ENCODE measurements around the gene NSRP1. TPM values are rescaled to one million over a fixed set of nuclear protein-coding genes. Genes with fewer than 3 reads are reported as not detected.
"Not testable (repeated sequence)": the region's sequence is repeated elsewhere in the genome, so short reads cannot be mapped to it uniquely, and the experiment has no call there.

The NSRP1 gene
- polyA plus RNA-seq, 3 donors = 7.2 to 19.9 (median 11.7) TPM

- Histone ChIP-seq H3K4me2 (replicated peaks; ENCODE audit: extremely low read depth, low read length, poor library complexity, severe bottlenecking) (no peak overlapping the region), H3K27ac (ENCODE audit: low read depth in 1 of 2, low read length in 2 of 2) (no peak overlapping the region), H3K4me1 (ENCODE audit: control insufficient read depth in 1 of 2, insufficient read depth in 2 of 2, low read length in 2 of 2) (no peaks in the 10 kb centered on the region), H3K9me3 (replicated peaks in 1 of 2; ENCODE audit: control insufficient read depth in 1 of 2, insufficient read depth in 1 of 2, low read length in 2 of 2) (no peaks in the 10 kb centered on the region), H3K79me2 (ENCODE audit: insufficient read depth, low read length) (no peaks in the 10 kb centered on the region), H3K36me3 (replicated peaks in 1 of 2; ENCODE audit: control insufficient read depth in 1 of 2, insufficient read depth in 2 of 2, low read length in 2 of 2) (no peaks in the 10 kb centered on the region), H3K4me3 (replicated peaks in 1 of 3; ENCODE audit: low read depth in 2 of 3, low read length in 3 of 3) (no peak overlapping the region), H4K20me1 (ENCODE audit: insufficient read depth, low read length) (no peaks in the 10 kb centered on the region), H3K9ac (ENCODE audit: insufficient read depth, low read length, poor library complexity, severe bottlenecking) (no peak overlapping the region), H3K27me3 (ENCODE audit: control insufficient read depth in 2 of 2, insufficient read depth in 2 of 2, low read length in 2 of 2) (no peaks in the 10 kb centered on the region), H2AFZ (ENCODE audit: insufficient read depth, low read depth, low read length, poor library complexity, severe bottlenecking) (no peak overlapping the region)
- Mint-ChIP-seq H3K27me3 (ENCODE audit: low read depth in 3 of 3) (peaks cover 7 to 10% (median 10%) of the 10 kb centered on the region in 3 donors), H3K4me1 (no peaks in the 10 kb centered on the region), H3K4me3 (no peak overlapping the region), H3K9me3 (no peaks in the 10 kb centered on the region), H3K36me3 (no peaks in the 10 kb centered on the region), H3K27ac (no peak overlapping the region)
- TF ChIP-seq, protein P1, sequence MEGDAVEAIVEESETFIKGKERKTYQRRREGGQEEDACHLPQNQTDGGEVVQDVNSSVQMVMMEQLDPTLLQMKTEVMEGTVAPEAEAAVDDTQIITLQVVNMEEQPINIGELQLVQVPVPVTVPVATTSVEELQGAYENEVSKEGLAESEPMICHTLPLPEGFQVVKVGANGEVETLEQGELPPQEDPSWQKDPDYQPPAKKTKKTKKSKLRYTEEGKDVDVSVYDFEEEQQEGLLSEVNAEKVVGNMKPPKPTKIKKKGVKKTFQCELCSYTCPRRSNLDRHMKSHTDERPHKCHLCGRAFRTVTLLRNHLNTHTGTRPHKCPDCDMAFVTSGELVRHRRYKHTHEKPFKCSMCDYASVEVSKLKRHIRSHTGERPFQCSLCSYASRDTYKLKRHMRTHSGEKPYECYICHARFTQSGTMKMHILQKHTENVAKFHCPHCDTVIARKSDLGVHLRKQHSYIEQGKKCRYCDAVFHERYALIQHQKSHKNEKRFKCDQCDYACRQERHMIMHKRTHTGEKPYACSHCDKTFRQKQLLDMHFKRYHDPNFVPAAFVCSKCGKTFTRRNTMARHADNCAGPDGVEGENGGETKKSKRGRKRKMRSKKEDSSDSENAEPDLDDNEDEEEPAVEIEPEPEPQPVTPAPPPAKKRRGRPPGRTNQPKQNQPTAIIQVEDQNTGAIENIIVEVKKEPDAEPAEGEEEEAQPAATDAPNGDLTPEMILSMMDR (IDR thresholded peaks at IDR 0.05) = no peak
- 98% methylated on average over 5 of the region's 10 CpGs for WGBS (ENCODE audit: insufficient coverage)
- no peak for DNase-seq
- intact Hi-C loops (cut with micrococcal nuclease) = no loop called here
These were observed 83.5 kb downstream of the NSRP1 start for GRCh38 chr17:30200106-30200505.

DNA sequence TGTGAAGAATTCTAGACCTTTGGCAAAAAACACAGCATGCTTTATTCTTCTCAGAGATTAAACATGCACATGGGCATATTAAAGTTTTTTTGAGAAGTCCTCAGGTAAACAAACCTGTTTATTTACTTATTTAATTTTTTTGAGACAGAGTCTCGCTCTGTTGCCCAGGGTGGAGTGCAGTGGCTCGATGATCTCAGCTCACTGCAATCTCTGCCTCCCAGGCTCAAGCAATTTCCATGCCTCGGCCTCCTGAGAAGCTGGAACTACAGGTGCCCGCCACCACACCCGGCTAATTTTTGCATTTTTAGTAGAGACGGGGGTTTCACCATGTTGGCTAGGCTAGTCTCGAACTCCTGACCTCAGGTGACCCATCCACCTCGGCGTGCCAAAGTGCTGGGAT lies 84.0 kb downstream of the NSRP1 start:
- H3K79me2 ChIP-seq (ENCODE audit: insufficient read depth, low read length); intact Hi-C loops (cut with micrococcal nuclease); H3K4me1 Mint-ChIP-seq; H3K27ac ChIP-seq (ENCODE audit: low read depth in 1 of 2, low read length in 2 of 2); H3K36me3 ChIP-seq (replicated peaks in 1 of 2; ENCODE audit: control insufficient read depth in 1 of 2, insufficient read depth in 2 of 2, low read length in 2 of 2); H3K4me3 Mint-ChIP-seq; DNase-seq; H3K27me3 ChIP-seq (ENCODE audit: control insufficient read depth in 2 of 2, insufficient read depth in 2 of 2, low read length in 2 of 2); H3K9me3 Mint-ChIP-seq; H3K36me3 Mint-ChIP-seq; H3K9me3 ChIP-seq (replicated peaks in 1 of 2; ENCODE audit: control insufficient read depth in 1 of 2, insufficient read depth in 1 of 2, low read length in 2 of 2); H3K27ac Mint-ChIP-seq; H3K4me1 ChIP-seq (ENCODE audit: control insufficient read depth in 1 of 2, insufficient read depth in 2 of 2, low read length in 2 of 2); H3K9ac ChIP-seq (ENCODE audit: insufficient read depth, low read length, poor library complexity, severe bottlenecking); H3K4me2 ChIP-seq (replicated peaks; ENCODE audit: extremely low read depth, low read length, poor library complexity, severe bottlenecking); H2AFZ ChIP-seq (ENCODE audit: insufficient read depth, low read depth, low read length, poor library complexity, severe bottlenecking); H4K20me1 ChIP-seq (ENCODE audit: insufficient read depth, low read length); H3K4me3 ChIP-seq (replicated peaks in 1 of 3; ENCODE audit: low read depth in 2 of 3, low read length in 3 of 3): not testable (repeated sequence)
- 92% methylated on average over 6 of the region's 9 CpGs for WGBS (ENCODE audit: insufficient coverage)
- H3K27me3 Mint-ChIP-seq (ENCODE audit: low read depth in 3 of 3) = peaks cover 5 to 10% (median 10%) of the 10 kb centered on the region in 3 donors

All from CD14-positive monocyte (primary cell).